HG02759 (cell line): Measurements from ENCODE around the gene ATP1B4.
A peak's percentile ranks its signal among the peaks of the same experiment; 100 is the strongest.

Experiments used
- ATAC-seq: cut with Tn5 transposase; IDR thresholded peaks from one replicate; pipeline ENCODE4 v1.9.1; 2021; ENCODE audit warnings: mild to moderate bottlenecking, moderate library complexity; ENCODE audit not compliant: unreplicated experiment

Gene ATP1B4

GRCh38 chrX:120372667-120373370 lies 10.9 kb downstream of the ATP1B4 start:
- no peak for ATAC-seq

GRCh38 chrX:120377179-120377578 lies 15.3 kb downstream of the ATP1B4 start:
- ATAC-seq: no peak

GRCh38 chrX:120377715-120378114 lies 15.8 kb downstream of the ATP1B4 start:
- no peak for ATAC-seq

GRCh38 chrX:120378570-120378969 lies 16.7 kb downstream of the ATP1B4 start:
- no peak for ATAC-seq

GRCh38 chrX:120379937-120380681 lies 18.2 kb downstream of the ATP1B4 start:
- ATAC-seq: no peak

GRCh38 chrX:120380699-120381098 lies 18.8 kb downstream of the ATP1B4 start:
- peak; percentile 62 for ATAC-seq

- no peak for ATAC-seq
These were observed 39.4 kb downstream of the ATP1B4 start for GRCh38 chrX:120401301-120401700.

- no peak for ATAC-seq
These were observed 40.5 kb downstream of the ATP1B4 start for GRCh38 chrX:120402369-120402768.

- no peak for ATAC-seq
These were observed 44.7 kb downstream of the ATP1B4 start for GRCh38 chrX:120406638-120407037.

GRCh38 chrX:120408168-120408567 lies 46.3 kb downstream of the ATP1B4 start:
- no peak for ATAC-seq

- peak; percentile 63 for ATAC-seq
These were observed 57.6 kb downstream of the ATP1B4 start for GRCh38 chrX:120419463-120419862.

GRCh38 chrX:120426599-120426998 lies 64.7 kb downstream of the ATP1B4 start:
- ATAC-seq: no peak

GRCh38 chrX:120428309-120428708 lies 66.4 kb downstream of the ATP1B4 start:
- no peak for ATAC-seq

GRCh38 chrX:120429776-120430540 lies 68.1 kb downstream of the ATP1B4 start:
- ATAC-seq: peak; percentile 78
